HUDEP-2 (cell line): ENCODE results near the gene CANT1.

Experiments
- DNase-seq, 76 experiments: peaks; one replicate each; lab custom pipeline; 2025; ENCODE audit not compliant: unreplicated experiment in 76 of 76; lab: John Stamatoyannopoulos, UW

Gene CANT1

GRCh38 chr17:78944956-78945355 is 64.6 kb downstream of the CANT1 start:
- DNase-seq, result no peak

DNA sequence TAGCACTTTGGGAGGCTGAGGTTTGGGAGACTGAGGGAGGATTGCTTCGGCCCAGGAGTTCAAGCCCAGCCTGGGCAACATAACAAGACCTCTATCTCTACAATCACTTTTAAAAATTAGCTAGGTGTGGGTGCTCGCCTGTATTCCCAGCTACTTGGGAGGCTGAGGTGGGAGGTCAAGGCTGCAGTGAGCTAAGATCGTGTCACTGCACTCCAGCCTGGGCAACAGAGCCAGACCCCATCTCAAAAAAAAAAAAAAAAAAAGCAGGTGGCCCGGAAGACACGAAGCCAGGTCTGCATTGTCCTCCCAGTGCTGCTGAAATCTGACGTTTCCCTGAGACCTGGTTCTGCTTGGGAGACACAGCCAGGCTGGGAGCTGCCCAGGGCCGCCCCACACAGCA is 65.5 kb downstream of the CANT1 start:
- DNase-seq, result no peak
